GM19324 (cell line): ENCODE measurements around the gene NTRK3.
A peak's percentile ranks its signal among the peaks of the same experiment; 100 is the strongest.

Experiments
- ATAC-seq: cut with Tn5 transposase; IDR thresholded peaks from one replicate; pipeline ENCODE4 v1.9.1; 2021; ENCODE audit warnings: mild to moderate bottlenecking, moderate library complexity; ENCODE audit not compliant: unreplicated experiment, low FRiP score

The NTRK3 gene

DNA sequence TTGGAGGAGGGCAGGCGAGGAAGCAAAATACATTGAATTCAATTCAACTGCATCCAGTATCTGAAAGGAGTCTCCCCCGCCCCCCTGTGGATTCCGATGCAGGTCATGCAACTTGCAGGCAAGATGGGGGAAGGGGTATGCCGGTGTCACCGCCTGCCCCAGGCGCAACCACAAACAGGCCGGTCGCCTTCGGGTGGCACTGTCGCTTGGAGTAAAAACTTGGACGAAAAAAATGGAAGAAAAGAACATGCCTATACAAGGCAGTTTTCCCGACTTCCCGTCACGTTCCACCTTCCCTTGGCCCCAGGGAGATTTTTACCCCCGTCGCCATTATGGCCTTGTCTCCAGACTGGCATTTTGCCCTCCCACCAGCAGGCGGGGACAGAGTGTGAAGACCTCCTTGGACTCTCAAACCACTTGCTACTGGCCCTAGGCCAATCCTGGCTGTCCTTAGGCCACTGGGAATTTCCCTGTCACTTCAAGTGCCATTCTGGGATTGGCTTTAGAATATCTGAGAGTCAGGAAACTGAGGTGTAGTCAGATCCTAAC, 1.6 kb upstream of the NTRK3 start:
- ATAC-seq: no peak

DNA sequence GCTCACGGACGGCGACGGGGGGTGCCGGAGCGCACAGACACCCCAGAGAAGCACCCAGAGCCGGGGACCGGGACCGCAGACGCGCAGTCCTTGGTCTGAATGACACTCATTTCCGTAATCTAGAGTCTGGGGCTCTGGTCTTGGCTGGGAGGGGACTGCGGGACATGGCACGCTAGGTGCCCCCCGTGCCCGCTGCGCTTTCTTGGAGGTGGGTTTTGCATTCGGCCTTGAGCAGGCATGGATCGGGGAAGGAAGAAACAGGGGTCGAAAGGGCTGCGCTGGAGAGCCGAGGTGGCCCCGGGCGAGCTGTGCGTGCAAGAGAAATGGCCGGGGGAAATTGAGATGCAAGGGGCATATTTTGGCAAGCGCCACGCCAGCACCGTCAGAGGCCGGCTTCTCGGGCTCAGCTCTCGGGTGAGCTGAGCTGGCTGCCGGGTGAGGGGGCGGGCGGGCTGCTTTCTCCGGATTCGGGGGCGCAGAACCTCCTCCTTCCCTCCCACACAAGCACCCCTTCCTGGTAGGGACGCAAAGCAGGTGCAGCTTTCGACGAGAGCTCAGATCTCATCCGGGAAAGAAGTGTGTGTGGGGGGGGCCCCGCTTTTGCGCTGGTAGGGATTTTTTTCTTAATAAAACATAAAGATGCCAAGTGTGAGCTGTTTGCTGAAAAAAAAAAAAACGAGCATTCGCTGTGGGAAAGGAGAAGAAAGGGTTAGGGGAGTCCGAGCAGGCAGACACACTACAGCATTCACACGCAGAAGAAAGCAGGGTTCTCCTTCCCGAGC, 963 bp upstream of the NTRK3 start:
- ATAC-seq: no peak

GRCh38 chr15:88255484-88256278, 858 bp downstream of the NTRK3 start:
- no peak for ATAC-seq

DNA sequence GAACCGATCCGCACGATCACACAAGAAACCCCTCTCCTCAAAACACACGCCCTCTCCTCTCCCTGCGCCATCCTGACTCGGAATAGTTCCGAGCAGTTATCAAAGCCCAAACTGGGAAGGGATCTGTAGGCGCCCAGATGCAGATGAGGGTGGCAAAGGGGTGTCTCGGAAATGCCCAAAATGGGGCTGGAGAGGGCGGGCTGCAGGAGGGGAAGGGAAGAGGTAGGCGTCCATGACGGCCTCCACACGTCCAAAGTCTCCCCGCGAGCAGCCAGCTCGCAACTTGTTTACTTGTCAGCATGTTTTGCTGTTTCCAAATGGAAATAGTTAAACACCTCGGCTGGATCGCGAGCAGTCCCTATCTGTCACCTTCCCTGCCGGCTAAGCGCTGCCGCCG, 1.5 kb downstream of the NTRK3 start:
- ATAC-seq: no peak

- ATAC-seq: no peak
Observed at GRCh38 chr15:88252441-88252840, 4.1 kb downstream of the NTRK3 start.

DNA sequence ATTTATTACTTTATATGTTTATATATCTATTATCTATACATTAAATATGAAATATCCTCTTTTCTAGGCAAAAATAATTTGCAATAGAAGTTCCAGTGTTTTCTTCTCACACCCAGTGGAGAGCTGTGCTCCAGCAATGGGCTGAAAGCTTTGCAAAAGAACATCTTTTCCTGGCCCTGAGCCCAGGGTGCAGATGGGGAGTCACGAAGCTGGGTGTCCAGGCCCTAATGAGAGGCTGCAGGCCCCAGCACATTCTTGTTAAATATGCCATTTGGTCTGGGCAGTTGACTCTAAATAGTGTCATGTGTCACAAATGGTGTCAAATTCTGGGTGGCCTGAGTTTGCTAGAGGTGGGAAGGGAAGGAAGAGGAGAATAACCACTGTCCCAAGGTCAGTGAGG, 5.7 kb downstream of the NTRK3 start:
- no peak for ATAC-seq

DNA sequence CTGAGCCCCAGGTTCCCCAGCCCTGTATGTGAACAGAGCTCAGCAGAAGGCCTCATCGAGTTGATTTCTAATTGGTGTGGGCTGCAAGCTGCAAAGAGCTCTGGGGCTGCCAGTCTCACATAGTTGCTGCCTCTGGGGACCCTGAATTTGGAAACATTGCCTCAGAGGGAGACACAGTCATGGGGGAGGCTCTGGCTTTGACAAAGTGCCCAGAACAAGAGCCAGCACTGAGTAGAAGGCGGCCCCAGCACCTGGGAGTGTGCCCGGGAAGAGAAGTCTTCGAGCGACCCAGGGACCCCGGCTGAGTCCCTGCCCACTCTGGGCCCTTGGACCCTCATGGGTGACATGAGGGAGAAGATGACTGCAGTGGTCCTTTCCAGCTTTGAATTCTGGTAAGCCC, 7.3 kb downstream of the NTRK3 start:
- ATAC-seq: no peak

- ATAC-seq: no peak
Observed at GRCh38 chr15:88247914-88248313, 8.6 kb downstream of the NTRK3 start.

DNA sequence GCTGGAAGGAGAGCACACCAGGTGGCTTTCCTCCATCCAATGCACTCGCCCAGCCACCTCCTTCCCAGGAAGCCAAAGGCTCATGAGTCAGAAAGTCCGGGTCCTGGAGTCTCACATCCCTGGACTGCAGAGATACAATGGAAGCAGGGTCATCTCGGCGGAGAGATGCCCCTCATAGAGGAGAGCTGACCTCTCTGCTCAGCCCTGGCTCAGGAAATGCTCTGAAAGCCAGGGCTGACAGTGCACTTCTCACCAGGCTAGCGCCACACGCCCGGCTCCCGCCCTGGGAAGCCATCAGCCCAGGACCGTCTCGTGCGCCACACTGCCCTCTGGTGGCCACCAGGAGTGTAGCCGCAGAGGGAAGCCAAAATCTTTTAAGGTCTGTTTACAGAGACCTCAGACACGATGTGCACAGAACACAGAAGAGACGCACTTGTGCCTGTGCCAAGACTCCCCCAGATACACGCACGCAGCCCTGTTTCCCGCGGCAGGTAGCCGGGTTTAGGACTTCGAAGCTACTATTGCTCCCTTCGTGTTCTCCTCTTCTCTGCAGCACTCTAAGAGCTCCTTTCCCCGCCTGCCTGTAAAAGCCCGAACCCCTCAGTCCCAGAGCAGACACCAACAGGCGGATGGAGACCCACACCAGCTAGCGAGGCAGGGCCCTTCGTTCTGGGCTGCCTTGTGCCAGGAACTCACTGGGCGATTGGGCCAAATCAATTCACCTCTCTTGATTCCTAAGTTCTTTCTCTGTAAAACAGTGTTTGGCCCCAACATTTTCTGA, 9.7 kb downstream of the NTRK3 start:
- peak; percentile 66 for ATAC-seq

GRCh38 chr15:88246081-88246480, 10.5 kb downstream of the NTRK3 start:
- no peak for ATAC-seq

- no peak for ATAC-seq
Observed at GRCh38 chr15:88243895-88244787, 12.4 kb downstream of the NTRK3 start.

- ATAC-seq: no peak
Observed at GRCh38 chr15:88242586-88243555, 13.7 kb downstream of the NTRK3 start.

DNA sequence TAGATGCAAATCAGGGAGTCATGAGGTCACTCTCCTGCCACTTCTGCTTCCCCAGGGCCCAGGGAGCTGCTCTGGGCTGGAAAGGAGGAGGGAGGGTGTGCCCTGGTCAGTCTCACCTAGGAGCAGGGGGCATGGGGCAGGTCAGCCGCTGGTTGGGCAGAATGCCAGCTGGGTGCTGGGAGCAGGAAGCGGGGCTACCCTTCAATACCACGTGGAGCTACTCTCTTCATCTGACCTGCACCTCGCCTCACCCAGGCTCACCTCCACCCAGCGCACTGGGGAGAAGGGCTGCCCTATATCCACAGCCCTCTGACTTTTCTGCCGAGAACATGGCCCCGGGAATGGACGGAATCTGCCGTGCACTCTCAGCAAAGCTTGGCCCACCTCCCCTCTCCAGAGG, 15.1 kb downstream of the NTRK3 start:
- no peak for ATAC-seq

GRCh38 chr15:88241060-88241459, 15.5 kb downstream of the NTRK3 start:
- no peak for ATAC-seq

DNA sequence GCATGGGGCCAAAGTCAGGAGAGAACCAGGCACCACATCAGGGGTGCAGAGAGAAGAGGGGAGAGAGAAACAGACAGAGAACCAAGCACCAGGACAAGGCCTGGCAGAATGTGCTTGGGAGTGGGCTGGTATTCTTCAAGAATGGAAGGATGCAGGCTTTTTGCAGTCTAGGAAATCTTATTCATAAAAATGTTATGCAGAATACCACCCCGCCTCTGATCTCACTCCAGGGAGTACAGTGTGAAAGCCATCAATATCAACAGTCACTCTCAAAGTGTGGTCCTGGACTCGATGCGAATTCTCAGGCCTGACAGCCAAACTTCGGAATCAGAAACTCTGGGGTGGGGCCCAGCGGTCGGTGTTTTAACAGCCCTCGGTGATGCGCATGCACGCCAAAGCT, 16.9 kb downstream of the NTRK3 start:
- no peak for ATAC-seq

DNA sequence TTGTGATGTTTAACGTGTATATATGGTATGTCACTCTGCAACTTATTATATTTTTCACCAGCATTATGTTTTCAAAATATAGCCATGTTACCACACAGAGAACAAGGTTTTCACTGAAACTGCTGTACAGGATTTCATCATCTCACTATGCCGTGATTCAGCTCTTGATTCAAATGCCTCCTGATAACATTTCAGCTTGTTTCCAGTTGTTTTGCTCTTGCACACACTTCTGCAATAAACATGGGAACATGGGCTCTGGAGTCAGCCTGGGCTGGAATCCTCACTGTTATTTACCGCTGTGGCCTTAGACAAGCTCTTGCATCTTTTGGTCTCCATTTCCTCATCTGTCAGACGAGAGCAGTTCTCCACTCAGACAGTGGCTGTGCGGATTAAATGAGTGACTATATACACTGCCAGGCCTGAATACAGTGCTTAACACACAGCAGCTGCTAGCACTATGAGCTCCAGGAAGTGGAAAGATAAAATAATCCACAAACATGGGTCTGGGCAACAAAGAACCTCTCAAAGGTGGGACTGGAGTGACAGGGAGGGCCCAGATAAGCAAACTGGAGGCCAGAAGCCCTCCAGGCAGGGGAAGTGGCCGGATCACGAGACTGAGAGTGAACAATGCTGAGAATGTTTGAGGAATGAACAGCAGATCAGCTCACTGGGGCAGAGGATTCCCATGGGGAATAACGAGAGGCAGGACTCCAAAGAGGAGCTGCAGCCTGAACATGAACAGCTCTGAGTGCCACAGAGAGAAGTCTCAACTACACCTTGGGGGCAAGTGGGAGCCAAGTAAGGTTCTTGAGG, 17.7 kb downstream of the NTRK3 start:
- no peak for ATAC-seq

DNA sequence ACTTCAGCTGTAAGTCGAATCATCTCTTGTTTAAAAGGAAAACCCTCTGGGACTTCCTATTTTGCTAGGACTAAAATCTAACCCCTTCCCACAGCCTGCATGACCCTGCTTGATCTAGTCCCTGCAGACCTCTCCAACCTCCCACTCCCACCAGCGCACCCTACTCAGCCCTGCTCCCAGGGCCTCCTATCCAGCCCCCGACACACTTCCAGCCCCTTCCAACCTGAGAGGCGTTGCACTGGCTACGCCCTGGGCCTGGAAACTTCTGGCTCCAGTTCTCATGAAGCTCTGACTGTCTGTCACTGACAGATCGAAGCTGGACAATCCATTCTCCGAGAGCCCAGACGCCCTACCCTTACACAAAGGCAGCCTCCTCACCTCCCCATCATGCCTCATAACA, 21.8 kb downstream of the NTRK3 start:
- no peak for ATAC-seq

GRCh38 chr15:88233921-88234320, 22.6 kb downstream of the NTRK3 start:
- no peak for ATAC-seq
